ENCODE data around the gene QSER1. TPM values are rescaled to one million over a fixed set of nuclear protein-coding genes. Genes with fewer than 3 reads are reported as not detected.

The QSER1 gene
- total and polyA plus RNA-seq, 10 of the 15 experiments (the other 5 are each of a cell fraction or from before 2014, with no cell fraction given) = 2.1 to 15.0 (median 9.4) TPM

DNA sequence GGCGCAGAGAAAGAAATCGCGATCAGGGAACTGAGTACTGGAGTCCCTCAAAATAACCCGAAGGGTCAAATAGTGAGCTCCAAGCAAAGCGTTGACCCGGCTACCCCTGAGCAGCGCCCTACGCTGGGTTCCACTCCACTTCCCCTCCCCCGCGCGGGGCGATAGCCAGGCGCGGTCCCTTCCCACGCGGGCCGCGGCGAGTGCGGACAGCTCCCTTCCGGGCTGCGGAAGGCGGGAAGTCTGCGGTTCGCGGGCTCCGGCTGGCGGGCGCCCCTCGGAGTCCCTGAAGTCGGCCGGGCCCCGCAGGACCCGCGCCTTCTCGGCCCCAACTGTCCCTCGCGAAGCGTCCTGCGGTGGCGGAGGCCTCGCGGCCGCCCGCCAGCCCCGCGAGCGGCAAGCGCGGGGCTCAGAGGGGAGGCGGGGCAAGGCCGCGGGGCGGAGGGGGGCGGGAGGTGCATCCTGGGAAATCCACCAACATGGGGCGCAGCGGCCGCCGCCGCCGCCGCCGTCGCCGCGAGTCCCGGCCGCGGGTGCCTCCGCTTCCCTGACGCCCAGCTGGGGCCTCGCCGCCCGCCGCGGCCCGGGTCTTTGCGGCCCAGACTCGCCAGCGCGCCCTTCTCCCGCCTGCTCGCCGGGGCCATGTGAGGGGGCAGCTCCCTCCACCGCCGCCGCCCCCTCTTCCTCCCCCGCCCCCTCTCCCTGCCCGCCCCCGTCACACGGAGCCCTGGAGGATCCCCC lies at the start of gene QSER1 (continued):
- no peak for TF ChIP-seq FOS (IDR thresholded peaks at IDR 0.05; ENCODE audit: borderline replicate concordance, extremely low read depth, insufficient read length)
- peak; percentile 55; the same call in 1 of the 2 replicates for TF ChIP-seq TAF1 (IDR thresholded peaks at IDR 0.05; ENCODE audit: borderline replicate concordance, low read depth, low read length)
- TF ChIP-seq ESRRA (IDR thresholded peaks at IDR 0.05; ENCODE audit: low read length) = no peak
- TF ChIP-seq, protein P1, sequence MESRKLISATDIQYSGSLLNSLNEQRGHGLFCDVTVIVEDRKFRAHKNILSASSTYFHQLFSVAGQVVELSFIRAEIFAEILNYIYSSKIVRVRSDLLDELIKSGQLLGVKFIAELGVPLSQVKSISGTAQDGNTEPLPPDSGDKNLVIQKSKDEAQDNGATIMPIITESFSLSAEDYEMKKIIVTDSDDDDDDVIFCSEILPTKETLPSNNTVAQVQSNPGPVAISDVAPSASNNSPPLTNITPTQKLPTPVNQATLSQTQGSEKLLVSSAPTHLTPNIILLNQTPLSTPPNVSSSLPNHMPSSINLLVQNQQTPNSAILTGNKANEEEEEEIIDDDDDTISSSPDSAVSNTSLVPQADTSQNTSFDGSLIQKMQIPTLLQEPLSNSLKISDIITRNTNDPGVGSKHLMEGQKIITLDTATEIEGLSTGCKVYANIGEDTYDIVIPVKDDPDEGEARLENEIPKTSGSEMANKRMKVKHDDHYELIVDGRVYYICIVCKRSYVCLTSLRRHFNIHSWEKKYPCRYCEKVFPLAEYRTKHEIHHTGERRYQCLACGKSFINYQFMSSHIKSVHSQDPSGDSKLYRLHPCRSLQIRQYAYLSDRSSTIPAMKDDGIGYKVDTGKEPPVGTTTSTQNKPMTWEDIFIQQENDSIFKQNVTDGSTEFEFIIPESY (IDR thresholded peaks at IDR 0.05) = no peak
- TF ChIP-seq HDAC2 (IDR thresholded peaks at IDR 0.05) = no peak
- no peak for TF ChIP-seq JUNB (IDR thresholded peaks at IDR 0.05)
- no peak for TF ChIP-seq NFXL1 (IDR thresholded peaks at IDR 0.05; ENCODE audit: borderline replicate concordance)
- TF ChIP-seq, protein P2, sequence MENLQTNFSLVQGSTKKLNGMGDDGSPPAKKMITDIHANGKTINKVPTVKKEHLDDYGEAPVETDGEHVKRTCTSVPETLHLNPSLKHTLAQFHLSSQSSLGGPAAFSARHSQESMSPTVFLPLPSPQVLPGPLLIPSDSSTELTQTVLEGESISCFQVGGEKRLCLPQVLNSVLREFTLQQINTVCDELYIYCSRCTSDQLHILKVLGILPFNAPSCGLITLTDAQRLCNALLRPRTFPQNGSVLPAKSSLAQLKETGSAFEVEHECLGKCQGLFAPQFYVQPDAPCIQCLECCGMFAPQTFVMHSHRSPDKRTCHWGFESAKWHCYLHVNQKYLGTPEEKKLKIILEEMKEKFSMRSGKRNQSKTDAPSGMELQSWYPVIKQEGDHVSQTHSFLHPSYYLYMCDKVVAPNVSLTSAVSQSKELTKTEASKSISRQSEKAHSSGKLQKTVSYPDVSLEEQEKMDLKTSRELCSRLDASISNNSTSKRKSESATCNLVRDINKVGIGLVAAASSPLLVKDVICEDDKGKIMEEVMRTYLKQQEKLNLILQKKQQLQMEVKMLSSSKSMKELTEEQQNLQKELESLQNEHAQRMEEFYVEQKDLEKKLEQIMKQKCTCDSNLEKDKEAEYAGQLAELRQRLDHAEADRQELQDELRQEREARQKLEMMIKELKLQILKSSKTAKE (IDR thresholded peaks at IDR 0.05; ENCODE audit: low read depth, poor library complexity, severe bottlenecking) = no peak
- TF ChIP-seq, protein P3, sequence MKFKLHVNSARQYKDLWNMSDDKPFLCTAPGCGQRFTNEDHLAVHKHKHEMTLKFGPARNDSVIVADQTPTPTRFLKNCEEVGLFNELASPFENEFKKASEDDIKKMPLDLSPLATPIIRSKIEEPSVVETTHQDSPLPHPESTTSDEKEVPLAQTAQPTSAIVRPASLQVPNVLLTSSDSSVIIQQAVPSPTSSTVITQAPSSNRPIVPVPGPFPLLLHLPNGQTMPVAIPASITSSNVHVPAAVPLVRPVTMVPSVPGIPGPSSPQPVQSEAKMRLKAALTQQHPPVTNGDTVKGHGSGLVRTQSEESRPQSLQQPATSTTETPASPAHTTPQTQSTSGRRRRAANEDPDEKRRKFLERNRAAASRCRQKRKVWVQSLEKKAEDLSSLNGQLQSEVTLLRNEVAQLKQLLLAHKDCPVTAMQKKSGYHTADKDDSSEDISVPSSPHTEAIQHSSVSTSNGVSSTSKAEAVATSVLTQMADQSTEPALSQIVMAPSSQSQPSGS (IDR thresholded peaks at IDR 0.05; ENCODE audit: low read length) = no peak
- TF ChIP-seq, protein P4, sequence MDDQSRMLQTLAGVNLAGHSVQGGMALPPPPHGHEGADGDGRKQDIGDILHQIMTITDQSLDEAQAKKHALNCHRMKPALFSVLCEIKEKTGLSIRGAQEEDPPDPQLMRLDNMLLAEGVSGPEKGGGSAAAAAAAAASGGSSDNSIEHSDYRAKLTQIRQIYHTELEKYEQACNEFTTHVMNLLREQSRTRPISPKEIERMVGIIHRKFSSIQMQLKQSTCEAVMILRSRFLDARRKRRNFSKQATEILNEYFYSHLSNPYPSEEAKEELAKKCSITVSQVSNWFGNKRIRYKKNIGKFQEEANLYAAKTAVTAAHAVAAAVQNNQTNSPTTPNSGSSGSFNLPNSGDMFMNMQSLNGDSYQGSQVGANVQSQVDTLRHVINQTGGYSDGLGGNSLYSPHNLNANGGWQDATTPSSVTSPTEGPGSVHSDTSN (IDR thresholded peaks at IDR 0.05; ENCODE audit: insufficient replicate concordance, low read depth, low read length) = no peak
- no peak for TF ChIP-seq FOXK2 (IDR thresholded peaks at IDR 0.05)
- TF ChIP-seq NFYB (IDR thresholded peaks at IDR 0.05; ENCODE audit: insufficient read depth, low read depth, low read length) = no peak
- no peak for TF ChIP-seq SREBF1 (IDR thresholded peaks at IDR 0.05; ENCODE audit: low read length)
- TF ChIP-seq, protein P5, sequence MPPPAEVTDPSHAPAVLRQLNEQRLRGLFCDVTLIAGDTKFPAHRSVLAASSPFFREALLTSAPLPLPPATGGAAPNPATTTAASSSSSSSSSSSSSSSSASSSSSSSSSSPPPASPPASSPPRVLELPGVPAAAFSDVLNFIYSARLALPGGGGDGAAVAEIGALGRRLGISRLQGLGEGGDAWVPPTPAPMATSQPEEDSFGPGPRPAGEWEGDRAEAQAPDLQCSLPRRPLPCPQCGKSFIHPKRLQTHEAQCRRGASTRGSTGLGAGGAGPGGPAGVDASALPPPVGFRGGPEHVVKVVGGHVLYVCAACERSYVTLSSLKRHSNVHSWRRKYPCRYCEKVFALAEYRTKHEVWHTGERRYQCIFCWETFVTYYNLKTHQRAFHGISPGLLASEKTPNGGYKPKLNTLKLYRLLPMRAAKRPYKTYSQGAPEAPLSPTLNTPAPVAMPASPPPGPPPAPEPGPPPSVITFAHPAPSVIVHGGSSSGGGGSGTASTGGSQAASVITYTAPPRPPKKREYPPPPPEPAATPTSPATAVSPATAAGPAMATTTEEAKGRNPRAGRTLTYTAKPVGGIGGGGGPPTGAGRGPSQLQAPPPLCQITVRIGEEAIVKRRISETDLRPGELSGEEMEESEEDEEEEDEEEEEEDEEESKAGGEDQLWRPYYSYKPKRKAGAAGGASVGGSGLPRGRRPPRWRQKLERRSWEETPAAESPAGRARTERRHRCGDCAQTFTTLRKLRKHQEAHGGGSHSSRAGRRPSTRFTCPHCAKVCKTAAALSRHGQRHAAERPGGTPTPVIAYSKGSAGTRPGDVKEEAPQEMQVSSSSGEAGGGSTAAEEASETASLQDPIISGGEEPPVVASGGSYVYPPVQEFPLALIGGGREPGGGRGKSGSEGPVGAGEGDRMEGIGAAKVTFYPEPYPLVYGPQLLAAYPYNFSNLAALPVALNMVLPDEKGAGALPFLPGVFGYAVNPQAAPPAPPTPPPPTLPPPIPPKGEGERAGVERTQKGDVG (CRISPR knock-in tag; IDR thresholded peaks at IDR 0.05) = no peak
- 0 out of 2 replicates have a peak, but pooled peaks have one; percentile 7 for TF ChIP-seq TBL1XR1 (IDR thresholded peaks at IDR 0.05; ENCODE audit: low read depth, low read length)
- TF ChIP-seq, protein P6, sequence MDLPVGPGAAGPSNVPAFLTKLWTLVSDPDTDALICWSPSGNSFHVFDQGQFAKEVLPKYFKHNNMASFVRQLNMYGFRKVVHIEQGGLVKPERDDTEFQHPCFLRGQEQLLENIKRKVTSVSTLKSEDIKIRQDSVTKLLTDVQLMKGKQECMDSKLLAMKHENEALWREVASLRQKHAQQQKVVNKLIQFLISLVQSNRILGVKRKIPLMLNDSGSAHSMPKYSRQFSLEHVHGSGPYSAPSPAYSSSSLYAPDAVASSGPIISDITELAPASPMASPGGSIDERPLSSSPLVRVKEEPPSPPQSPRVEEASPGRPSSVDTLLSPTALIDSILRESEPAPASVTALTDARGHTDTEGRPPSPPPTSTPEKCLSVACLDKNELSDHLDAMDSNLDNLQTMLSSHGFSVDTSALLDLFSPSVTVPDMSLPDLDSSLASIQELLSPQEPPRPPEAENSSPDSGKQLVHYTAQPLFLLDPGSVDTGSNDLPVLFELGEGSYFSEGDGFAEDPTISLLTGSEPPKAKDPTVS (IDR thresholded peaks at IDR 0.05; ENCODE audit: low read depth, low read length) = no peak
- TF ChIP-seq PML (IDR thresholded peaks at IDR 0.05; ENCODE audit: low read length) = peak; percentile 47; the same call in 1 of the 2 replicates
- TF ChIP-seq CHD1 (IDR thresholded peaks at IDR 0.05; ENCODE audit: low read depth, low read length) = no peak

Data from GM12878 (cell line).